H9 (cell line): Measurements from ENCODE around the gene RNGTT. TPM values are rescaled to one million over a fixed set of nuclear protein-coding genes. Genes with fewer than 3 reads are reported as not detected.

Source experiments
- DNase-seq: peaks from one replicate; pipeline ENCODE4 v3.0.0-alpha.2; 2017
- H2AFZ ChIP-seq: one replicate; pipeline ENCODE4 v1.6.1; 2013; ENCODE audit warnings: mild to moderate bottlenecking, low read length, control low read depth, moderate library complexity
- H2AK5ac ChIP-seq: 2 replicates; pipeline ENCODE4 v1.6.1; 2013; ENCODE audit warnings: low read length, control low read depth, mixed read lengths; ENCODE audit not compliant: insufficient read length
- H2BK120ac ChIP-seq: one replicate; pipeline ENCODE4 v1.6.1; 2013; ENCODE audit warnings: low read depth, mild to moderate bottlenecking, low read length, control low read depth, inconsistent platforms; ENCODE audit not compliant: poor library complexity, severe bottlenecking
- H2BK12ac ChIP-seq: 2 replicates; pipeline ENCODE4 v1.6.1; 2013; ENCODE audit warnings: low read length, control low read depth, mixed read lengths, low read depth; ENCODE audit not compliant: insufficient read length
- H2BK15ac ChIP-seq: 2 replicates; pipeline ENCODE4 v1.6.1; 2013; ENCODE audit warnings: low read depth, low read length, control low read depth
- H2BK20ac ChIP-seq: one replicate; pipeline ENCODE4 v1.6.1; 2013; ENCODE audit warnings: low read depth, mild to moderate bottlenecking, low read length, control low read depth, inconsistent platforms; ENCODE audit not compliant: poor library complexity, severe bottlenecking
- H2BK5ac ChIP-seq: 2 replicates; pipeline ENCODE4 v1.6.1; 2013; ENCODE audit warnings: low read length, control low read depth, mixed read lengths; ENCODE audit not compliant: insufficient read length
- H3K14ac ChIP-seq: 2 replicates; pipeline ENCODE4 v1.6.1; 2013; ENCODE audit warnings: low read length, control low read depth; ENCODE audit not compliant: insufficient read depth
- H3K18ac ChIP-seq: 2 replicates; pipeline ENCODE4 v1.6.1; 2013; ENCODE audit warnings: low read depth, mild to moderate bottlenecking, mixed read lengths, low read length, control low read depth; ENCODE audit not compliant: insufficient read length
- H3K23ac ChIP-seq: 2 replicates; pipeline ENCODE4 v1.6.1; 2013; ENCODE audit warnings: low read length, control low read depth, mixed read lengths, low read depth; ENCODE audit not compliant: insufficient read length
- H3K23me2 ChIP-seq: 2 replicates; pipeline ENCODE4 v1.6.1; 2013; ENCODE audit warnings: low read depth, mild to moderate bottlenecking, mixed read lengths, low read length, control low read depth; ENCODE audit not compliant: insufficient read length, poor library complexity, severe bottlenecking
- H3K27ac ChIP-seq: 2 replicates; pipeline ENCODE4 v1.5.1; 2013; ENCODE audit warnings: low read length, control low read depth, mixed read lengths, low read depth; ENCODE audit not compliant: insufficient read length
- H3K27me3 ChIP-seq: 2 replicates; pipeline ENCODE4 v1.6.1; 2013; ENCODE audit warnings: low read length, control low read depth, inconsistent platforms; ENCODE audit not compliant: insufficient read depth
- H3K4ac ChIP-seq: 2 replicates; pipeline ENCODE4 v1.6.1; 2013; ENCODE audit warnings: low read depth, mild to moderate bottlenecking, control low read depth, inconsistent platforms, low read length, moderate library complexity
- H3K4me1 ChIP-seq: 2 replicates; pipeline ENCODE4 v1.6.1; 2013; ENCODE audit warnings: low read length, control low read depth, inconsistent platforms; ENCODE audit not compliant: insufficient read depth
- H3K4me2 ChIP-seq: 2 replicates; pipeline ENCODE4 v1.6.1; 2013; ENCODE audit warnings: low read length, control low read depth, mixed read lengths; ENCODE audit not compliant: insufficient read length, insufficient read depth
- H3K56ac ChIP-seq: 2 replicates; pipeline ENCODE4 v1.6.1; 2013; ENCODE audit warnings: low read depth, mild to moderate bottlenecking, mixed read lengths, low read length, control low read depth; ENCODE audit not compliant: insufficient read length
- H3K79me1 ChIP-seq: 2 replicates; pipeline ENCODE4 v1.6.1; 2013; ENCODE audit warnings: low read depth, mild to moderate bottlenecking, moderate library complexity, low read length, control low read depth, inconsistent platforms; ENCODE audit not compliant: insufficient read depth, poor library complexity, severe bottlenecking
- H3K79me2 ChIP-seq: 2 replicates; pipeline ENCODE4 v1.6.1; 2013; ENCODE audit warnings: low read length, control low read depth, inconsistent platforms; ENCODE audit not compliant: insufficient read depth
- H3K9ac ChIP-seq: 2 replicates; pipeline ENCODE4 v1.6.1; 2013; ENCODE audit warnings: low read length, control low read depth, mixed read lengths; ENCODE audit not compliant: insufficient read length; ENCODE audit errors: extremely low read depth
- H3K9me3 ChIP-seq: one replicate; pipeline ENCODE4 v1.6.1; 2013; ENCODE audit warnings: low read depth, low read length, inconsistent platforms; ENCODE audit not compliant: control insufficient read depth
- H3T11ph ChIP-seq: one replicate; pipeline ENCODE4 v1.6.1; 2013; ENCODE audit warnings: mild to moderate bottlenecking, low read length, control low read depth, inconsistent platforms
- H4K20me1 ChIP-seq: one replicate; pipeline ENCODE4 v1.6.1; 2013; ENCODE audit not compliant: control insufficient read depth, insufficient read length, insufficient read depth
- H4K5ac ChIP-seq: 2 replicates; pipeline ENCODE4 v1.6.1; 2013; ENCODE audit warnings: low read depth, mild to moderate bottlenecking, mixed read lengths, low read length, control low read depth; ENCODE audit not compliant: insufficient read length
- H4K8ac ChIP-seq: replicated peaks from 2 replicates; pipeline ENCODE4 v1.6.1; 2013; ENCODE audit warnings: low read length, control low read depth, mixed read lengths, low read depth; ENCODE audit not compliant: insufficient read length
- H4K91ac ChIP-seq: 2 replicates; pipeline ENCODE4 v1.6.1; 2013; ENCODE audit warnings: low read depth, mild to moderate bottlenecking, moderate library complexity, mixed read lengths, low read length, control low read depth; ENCODE audit not compliant: insufficient read length
- H3K27ac Mint-ChIP-seq, 3 experiments: 2 replicates in 2 of 3; 3 replicates in 1 of 3; pipeline ENCODE4 v1.8.0; 2020 to 2021; ENCODE audit warnings: mixed read lengths in 3 of 3, mild to moderate bottlenecking in 1 of 3, moderate library complexity in 1 of 3
- H3K27me3 Mint-ChIP-seq: 2 replicates; pipeline ENCODE4 v1.8.0; 2021; ENCODE audit warnings: low read depth, mild to moderate bottlenecking, moderate library complexity, mixed read lengths
- H3K36me3 Mint-ChIP-seq, 3 experiments: 2 replicates in 2 of 3; 3 replicates in 1 of 3; pipeline ENCODE4 v1.8.0; 2020 to 2021; ENCODE audit warnings: low read depth in 3 of 3, mixed read lengths in 3 of 3; ENCODE audit not compliant: insufficient read depth in 1 of 3
- H3K4me1 Mint-ChIP-seq, 2 experiments: 2 replicates each; pipeline ENCODE4 v1.8.0; 2020; ENCODE audit warnings: mixed read lengths in 2 of 2
- H3K4me3 Mint-ChIP-seq, 2 experiments: 2 replicates in 1 of 2; 3 replicates in 1 of 2; pipeline ENCODE4 v1.8.0; 2020 to 2021; ENCODE audit warnings: mild to moderate bottlenecking in 2 of 2, mixed read lengths in 2 of 2, moderate library complexity in 1 of 2
- H3K9me3 Mint-ChIP-seq, 2 experiments: 2 replicates in 1 of 2; 3 replicates in 1 of 2; pipeline ENCODE4 v1.8.0; 2020; ENCODE audit warnings: mild to moderate bottlenecking in 2 of 2, mixed read lengths in 2 of 2, moderate library complexity in 1 of 2
- WGBS: extraction: QIAGEN DNeasy Blood & Tissue Kit; methylation state at CpG from one replicate; pipeline ENCODE4 v1.1.7; 2013; ENCODE audit warnings: missing lambda C conversion rate, low lambda C conversion rate, mixed read lengths; ENCODE audit not compliant: insufficient read length; ENCODE audit errors: extremely low coverage; 5-methylcytosine and 5-hydroxymethylcytosine counted together
- total RNA-seq: library from RNA; stranded (reverse); gene quantifications from 2 replicates; pipeline ENCODE4 v1.2.1, GENCODE V29; 2021
- TF ChIP-seq, protein P1 (sequence below): fragments of 200-600 bp; sonication (generic); conservative IDR thresholded peaks from 3 replicates; pipeline ENCODE4 v1.8.0; 2021; ENCODE audit warnings: antibody characterized with exemption, mild to moderate bottlenecking

RNGTT gene
- total RNA-seq, 1 experiment from 2014 or later: 20.5 TPM

GRCh38 chr6:88855541-88856147, 107.8 kb downstream of the RNGTT start:
- Mint-ChIP-seq H3K9me3 (no peaks in the 10 kb centered on the region), H3K4me1 (no peaks in the 10 kb centered on the region), H3K27ac (no peak overlapping the region), H3K4me3 (no peak overlapping the region), H3K27me3 (no peaks in the 10 kb centered on the region), H3K36me3 (no peaks in the 10 kb centered on the region)
- Histone ChIP-seq H3K56ac (no peak overlapping the region), H3K23ac (no peak overlapping the region), H2BK120ac (no peak overlapping the region), H2BK15ac (no peak overlapping the region), H4K8ac (no peak overlapping the region), H3K23me2 (no peaks in the 10 kb centered on the region), H3K4me1 (no peaks in the 10 kb centered on the region), H2AK5ac (no peak overlapping the region), H3T11ph (no peak overlapping the region), H3K79me1 (no peaks in the 10 kb centered on the region), H3K27ac (no peak overlapping the region), H3K9ac (no peak overlapping the region), H3K27me3 (no peaks in the 10 kb centered on the region), H4K91ac (no peak overlapping the region), H2BK20ac (no peak overlapping the region), H4K20me1 (no peaks in the 10 kb centered on the region), H3K79me2 (no peaks in the 10 kb centered on the region), H3K18ac (no peak overlapping the region), H4K5ac (no peak overlapping the region), H2AFZ (no peak overlapping the region), H2BK5ac (no peak overlapping the region), H3K9me3 (no peaks in the 10 kb centered on the region), H3K14ac (no peak overlapping the region), H3K4me2 (no peak overlapping the region), H2BK12ac (no peak overlapping the region), H3K4ac (no peak overlapping the region)
- WGBS: no CpG with 5 or more reads among the region's 2 CpGs
- no peak for DNase-seq
- TF ChIP-seq, protein P1, sequence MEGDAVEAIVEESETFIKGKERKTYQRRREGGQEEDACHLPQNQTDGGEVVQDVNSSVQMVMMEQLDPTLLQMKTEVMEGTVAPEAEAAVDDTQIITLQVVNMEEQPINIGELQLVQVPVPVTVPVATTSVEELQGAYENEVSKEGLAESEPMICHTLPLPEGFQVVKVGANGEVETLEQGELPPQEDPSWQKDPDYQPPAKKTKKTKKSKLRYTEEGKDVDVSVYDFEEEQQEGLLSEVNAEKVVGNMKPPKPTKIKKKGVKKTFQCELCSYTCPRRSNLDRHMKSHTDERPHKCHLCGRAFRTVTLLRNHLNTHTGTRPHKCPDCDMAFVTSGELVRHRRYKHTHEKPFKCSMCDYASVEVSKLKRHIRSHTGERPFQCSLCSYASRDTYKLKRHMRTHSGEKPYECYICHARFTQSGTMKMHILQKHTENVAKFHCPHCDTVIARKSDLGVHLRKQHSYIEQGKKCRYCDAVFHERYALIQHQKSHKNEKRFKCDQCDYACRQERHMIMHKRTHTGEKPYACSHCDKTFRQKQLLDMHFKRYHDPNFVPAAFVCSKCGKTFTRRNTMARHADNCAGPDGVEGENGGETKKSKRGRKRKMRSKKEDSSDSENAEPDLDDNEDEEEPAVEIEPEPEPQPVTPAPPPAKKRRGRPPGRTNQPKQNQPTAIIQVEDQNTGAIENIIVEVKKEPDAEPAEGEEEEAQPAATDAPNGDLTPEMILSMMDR: no peak
